Ovary (tissue), 3 donors: ENCODE measurements around the gene KANSL1L.

Experiments used
- EP300 ChIP-seq: sonication (generic); formaldehyde crosslinking; IDR thresholded peaks from one replicate; pipeline ENCODE4 v1.6.1; 2017; ENCODE audit warnings: antibody characterized with exemption
- POLR2A ChIP-seq: fragments of 450-650 bp; IDR thresholded peaks from one replicate; pipeline ENCODE4 v1.6.1; 2017; ENCODE audit warnings: antibody characterized with exemption, mild to moderate bottlenecking, moderate library complexity
- TF ChIP-seq, protein P1 (sequence below), 3 donors: fragments of 450-650 bp in 2 of 3; fragments of 200-600 bp in 1 of 3; IDR thresholded peaks; one replicate each; pipeline versions ENCODE4 v1.5.1 to v1.8.0; 2016 to 2022; ENCODE audit warnings: antibody characterized with exemption in 3 of 3, mild to moderate bottlenecking in 1 of 3
- donor health status: DM: no; HTN: no; CAD: no.

DNA sequence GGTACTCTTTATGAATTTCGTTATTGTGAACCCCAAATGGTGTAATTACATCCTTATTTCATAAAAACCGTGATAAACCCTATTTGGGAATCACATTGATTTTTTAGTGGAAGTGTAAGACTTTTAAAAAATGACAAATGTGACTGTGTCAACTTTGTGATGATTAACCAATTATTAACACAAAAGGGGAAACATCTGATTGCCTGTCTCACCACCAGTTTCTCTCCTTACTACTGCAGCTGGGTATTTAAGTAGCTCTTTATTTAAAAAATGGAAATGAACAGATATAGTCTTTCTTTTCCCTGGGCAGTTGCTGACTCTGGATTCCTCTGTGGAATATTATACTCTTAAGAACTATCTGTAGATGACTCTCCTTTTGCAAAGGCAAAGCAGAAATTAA lies 180.4 kb downstream of the KANSL1L start:
- TF ChIP-seq, protein P1, sequence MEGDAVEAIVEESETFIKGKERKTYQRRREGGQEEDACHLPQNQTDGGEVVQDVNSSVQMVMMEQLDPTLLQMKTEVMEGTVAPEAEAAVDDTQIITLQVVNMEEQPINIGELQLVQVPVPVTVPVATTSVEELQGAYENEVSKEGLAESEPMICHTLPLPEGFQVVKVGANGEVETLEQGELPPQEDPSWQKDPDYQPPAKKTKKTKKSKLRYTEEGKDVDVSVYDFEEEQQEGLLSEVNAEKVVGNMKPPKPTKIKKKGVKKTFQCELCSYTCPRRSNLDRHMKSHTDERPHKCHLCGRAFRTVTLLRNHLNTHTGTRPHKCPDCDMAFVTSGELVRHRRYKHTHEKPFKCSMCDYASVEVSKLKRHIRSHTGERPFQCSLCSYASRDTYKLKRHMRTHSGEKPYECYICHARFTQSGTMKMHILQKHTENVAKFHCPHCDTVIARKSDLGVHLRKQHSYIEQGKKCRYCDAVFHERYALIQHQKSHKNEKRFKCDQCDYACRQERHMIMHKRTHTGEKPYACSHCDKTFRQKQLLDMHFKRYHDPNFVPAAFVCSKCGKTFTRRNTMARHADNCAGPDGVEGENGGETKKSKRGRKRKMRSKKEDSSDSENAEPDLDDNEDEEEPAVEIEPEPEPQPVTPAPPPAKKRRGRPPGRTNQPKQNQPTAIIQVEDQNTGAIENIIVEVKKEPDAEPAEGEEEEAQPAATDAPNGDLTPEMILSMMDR (IDR thresholded peaks at IDR 0.05), result no peak
- TF ChIP-seq POLR2A (no peak), EP300 (no peak)
